ENCODE data around the gene ADCK2.
"Not testable (repeated sequence)": the region's sequence is repeated elsewhere in the genome, so short reads cannot be mapped to it uniquely, and the experiment has no call there.

The ADCK2 gene

GRCh38 chr7:140676306-140676705 is 3.6 kb downstream of the ADCK2 start (continued):
- no peak for TF ChIP-seq TSHZ2 (CRISPR knock-in tag; IDR thresholded peaks at IDR 0.05)
- TF ChIP-seq CREB5 (CRISPR knock-in tag; IDR thresholded peaks at IDR 0.05; ENCODE audit: low read depth): no peak
- no peak for TF ChIP-seq TCF4 (CRISPR knock-in tag; IDR thresholded peaks at IDR 0.05; ENCODE audit: borderline replicate concordance)

GRCh38 chr7:140676956-140677355 is 4.2 kb downstream of the ADCK2 start:
- ATAC-seq: not testable (repeated sequence)

- no peak for TF ChIP-seq PATZ1 (CRISPR knock-in tag; IDR thresholded peaks at IDR 0.05; ENCODE audit: borderline replicate concordance)
- no peak for TF ChIP-seq ZFP3 (CRISPR knock-in tag; IDR thresholded peaks at IDR 0.05)
- no peak for TF ChIP-seq CSRNP3 (CRISPR knock-in tag; IDR thresholded peaks at IDR 0.05)
- no peak for TF ChIP-seq OSR1 (CRISPR knock-in tag; IDR thresholded peaks at IDR 0.05)
- TF ChIP-seq POU6F1 (CRISPR knock-in tag; IDR thresholded peaks at IDR 0.05; ENCODE audit: borderline replicate concordance, low read depth): no peak
- no peak for TF ChIP-seq SNAI2 (CRISPR knock-in tag; IDR thresholded peaks at IDR 0.05)
- TF ChIP-seq TSHZ2 (CRISPR knock-in tag; IDR thresholded peaks at IDR 0.05): no peak
- no peak for TF ChIP-seq RARB (CRISPR knock-in tag; IDR thresholded peaks at IDR 0.05)
- no peak for TF ChIP-seq ESRRG (CRISPR knock-in tag; IDR thresholded peaks at IDR 0.05)
- TF ChIP-seq ZNF70 (CRISPR knock-in tag; IDR thresholded peaks at IDR 0.05): no peak
- no peak for TF ChIP-seq ZNF565 (CRISPR knock-in tag; conservative IDR thresholded peaks at IDR 0.05; ENCODE audit: low read depth)
- no peak for TF ChIP-seq GLIS3 (CRISPR knock-in tag; IDR thresholded peaks at IDR 0.05)
- TF ChIP-seq PPARA (CRISPR knock-in tag; IDR thresholded peaks at IDR 0.05; ENCODE audit: borderline replicate concordance): no peak
- no peak for TF ChIP-seq ARNTL (CRISPR knock-in tag; IDR thresholded peaks at IDR 0.05; ENCODE audit: borderline replicate concordance, low read depth)
- TF ChIP-seq ZC3H10 (CRISPR knock-in tag; IDR thresholded peaks at IDR 0.05): no peak
- TF ChIP-seq CREB5 (CRISPR knock-in tag; IDR thresholded peaks at IDR 0.05; ENCODE audit: low read depth): no peak
- no peak for TF ChIP-seq TOX (CRISPR knock-in tag; IDR thresholded peaks at IDR 0.05; ENCODE audit: borderline replicate concordance)
- ATAC-seq: no peak
These were observed 4.8 kb downstream of the ADCK2 start for GRCh38 chr7:140677496-140677895.
